ENCODE measurements around the gene DNAJC4.
A peak's percentile ranks its signal among the peaks of the same experiment; 100 is the strongest.

The DNAJC4 gene

DNA sequence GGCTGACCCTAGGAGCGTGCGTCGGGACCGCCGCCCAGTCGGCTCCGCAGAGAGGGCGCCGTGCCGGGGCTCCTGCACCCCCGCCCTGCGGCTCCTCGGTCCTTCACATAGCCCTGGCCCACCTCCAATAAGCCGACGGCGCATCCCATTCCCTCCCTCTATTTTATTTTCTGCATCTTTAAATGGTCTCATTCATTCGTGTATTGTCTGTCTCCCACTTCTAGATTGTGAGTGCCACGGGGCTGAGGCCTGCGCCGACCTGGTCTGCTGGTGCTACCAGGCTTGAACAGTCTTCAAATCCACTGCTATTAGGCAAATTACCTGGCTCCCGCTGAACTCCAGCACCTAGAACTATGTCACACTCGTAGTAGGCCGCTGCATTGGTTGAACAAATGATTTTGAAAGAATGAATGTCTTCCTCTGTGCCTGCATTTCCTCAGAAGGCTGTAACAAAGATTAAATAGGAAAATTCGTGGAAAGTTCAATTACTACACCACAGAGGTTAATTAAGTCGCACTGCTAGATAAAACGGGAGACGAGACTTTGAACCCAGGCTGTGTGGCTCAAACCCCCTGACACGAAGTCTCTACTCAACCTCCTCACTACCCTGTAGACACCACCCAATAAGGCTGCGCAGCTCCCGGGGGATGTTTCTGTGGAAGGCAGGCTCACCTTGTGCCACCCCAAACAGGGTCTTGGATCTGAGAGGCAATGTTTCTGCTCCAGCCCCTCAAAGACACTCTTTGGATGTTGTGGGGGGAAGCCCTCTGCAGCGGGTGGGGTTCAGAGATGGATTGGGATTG is 17.6 kb downstream of the DNAJC4 start:
- DNase-seq, result no peak
- TF ChIP-seq POLR2A (IDR thresholded peaks at IDR 0.05; ENCODE audit: low read length) (no peak), GATA1 (IDR thresholded peaks at IDR 0.05; ENCODE audit: low read depth, low read length) (no peak)

- no peak for TF ChIP-seq GATA1 (IDR thresholded peaks at IDR 0.05; ENCODE audit: low read depth, low read length)
- TF ChIP-seq POLR2A (IDR thresholded peaks at IDR 0.05; ENCODE audit: low read length), result no peak
- no peak for DNase-seq
Measured at GRCh38 chr11:64248578-64248977, 18.2 kb downstream of the DNAJC4 start.

- TF ChIP-seq POLR2A (IDR thresholded peaks at IDR 0.05; ENCODE audit: low read length), result no peak
- no peak for TF ChIP-seq GATA1 (IDR thresholded peaks at IDR 0.05; ENCODE audit: low read depth, low read length)
- no peak for DNase-seq
Measured at GRCh38 chr11:64249038-64249437, 18.7 kb downstream of the DNAJC4 start.

DNA sequence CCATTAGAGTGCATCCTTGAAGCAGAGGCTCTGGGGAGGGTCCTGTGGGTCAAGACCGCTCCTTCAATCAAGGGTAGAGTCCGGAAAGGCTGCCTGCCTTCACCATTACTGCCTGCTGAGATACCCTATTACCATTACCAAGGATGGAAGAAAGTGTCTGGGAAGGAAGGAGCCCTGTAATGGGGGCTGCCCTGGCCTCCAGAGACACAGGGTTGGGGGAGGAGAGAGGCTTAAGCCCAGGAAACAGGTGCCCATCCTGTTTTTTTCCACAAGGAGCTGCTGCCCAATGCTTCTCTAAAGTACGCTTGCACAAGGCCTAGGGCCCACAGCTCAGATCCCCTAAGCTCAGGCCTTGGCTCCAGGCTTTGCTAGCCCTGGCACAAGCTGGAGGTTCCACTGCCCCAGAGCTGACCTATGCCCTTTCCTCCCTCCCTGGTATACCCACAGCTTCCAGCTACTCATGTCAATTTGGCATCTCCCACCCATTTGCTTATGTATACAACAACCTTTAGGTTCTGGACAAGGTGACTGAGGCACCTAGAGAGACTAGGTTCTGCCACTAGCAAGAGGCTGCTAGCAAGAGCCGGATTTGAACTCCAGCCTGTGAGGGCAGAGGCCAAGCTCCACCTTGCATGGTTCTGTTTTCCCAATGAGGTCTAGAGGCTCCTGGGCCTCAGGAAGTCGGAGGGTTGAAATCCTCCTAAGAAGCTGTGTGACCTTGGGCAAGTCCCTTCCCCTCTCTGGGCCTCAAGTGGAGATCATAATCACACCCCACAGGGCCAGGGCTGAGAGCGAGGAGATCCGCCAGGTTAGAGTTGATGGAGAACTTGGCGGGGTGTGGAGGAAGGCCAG is 19.4 kb downstream of the DNAJC4 start:
- TF ChIP-seq POLR2A (IDR thresholded peaks at IDR 0.05; ENCODE audit: low read length) (no peak), GATA1 (IDR thresholded peaks at IDR 0.05; ENCODE audit: low read depth, low read length) (no peak)
- DNase-seq, result peak; percentile 47 to 54

GRCh38 chr11:64250415-64251015 is 20.2 kb downstream of the DNAJC4 start:
- peak in 1 of 2 experiments; percentile 73 for DNase-seq
- TF ChIP-seq GATA1 (IDR thresholded peaks at IDR 0.05; ENCODE audit: low read depth, low read length), result no peak
- no peak for TF ChIP-seq POLR2A (IDR thresholded peaks at IDR 0.05; ENCODE audit: low read length)

DNA sequence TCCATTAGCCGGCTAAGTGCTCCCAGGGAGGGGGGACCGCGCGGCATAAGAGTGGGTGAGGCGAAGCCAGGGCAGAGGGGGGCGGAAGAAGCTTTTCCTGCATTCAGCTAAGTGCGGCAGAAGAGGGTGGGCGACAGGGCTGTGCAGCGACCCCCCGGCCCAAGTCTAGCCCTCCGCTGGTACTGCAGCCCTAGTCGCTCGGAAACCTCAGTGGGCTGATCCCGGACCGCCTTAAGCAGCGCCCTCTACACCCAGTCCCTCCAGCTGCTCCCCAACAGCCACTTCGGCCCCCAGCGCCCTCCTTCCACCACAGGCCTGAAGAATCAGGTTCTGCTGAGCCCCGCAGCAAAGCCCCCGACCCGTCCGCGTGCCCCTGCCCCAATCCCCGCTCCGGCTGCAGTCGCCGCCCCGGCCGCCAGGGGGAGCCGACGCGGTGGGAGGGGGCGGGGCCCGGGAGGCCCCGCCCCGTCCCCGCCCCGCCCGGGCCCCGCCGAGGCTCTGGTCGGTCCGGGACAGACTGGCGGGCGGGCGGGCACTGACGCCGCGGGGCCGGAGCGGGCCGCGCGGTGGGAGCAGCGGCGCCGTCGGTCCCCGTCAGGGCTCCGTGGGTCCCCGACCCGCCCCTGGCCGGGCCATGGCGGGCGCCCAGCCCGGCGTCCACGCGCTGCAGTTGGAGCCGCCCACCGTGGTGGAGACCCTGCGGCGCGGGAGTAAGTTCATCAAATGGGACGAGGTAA is 20.8 kb downstream of the DNAJC4 start, which contains the start of gene PLCB3:
Gene PLCB3, plus strand, starts transcription at position 515 of the 737 bp plus-strand sequence. Its CDS starts 120 bp downstream, at position 635.
- peak; percentile 72 to 85 for DNase-seq
- no peak for TF ChIP-seq GATA1 (IDR thresholded peaks at IDR 0.05; ENCODE audit: low read depth, low read length)
- peak; percentile 53 for TF ChIP-seq POLR2A (IDR thresholded peaks at IDR 0.05; ENCODE audit: low read length)

- TF ChIP-seq GATA1 (IDR thresholded peaks at IDR 0.05; ENCODE audit: low read depth, low read length), result no peak
- peak; percentile 15 for TF ChIP-seq POLR2A (IDR thresholded peaks at IDR 0.05; ENCODE audit: low read length)
- no peak for DNase-seq
Measured at GRCh38 chr11:64251753-64252002, 21.3 kb downstream of the DNAJC4 start.

- DNase-seq, result peak; percentile 46 to 70
- TF ChIP-seq POLR2A (IDR thresholded peaks at IDR 0.05; ENCODE audit: low read length) (no peak), GATA1 (IDR thresholded peaks at IDR 0.05; ENCODE audit: low read depth, low read length) (no peak)
Measured at GRCh38 chr11:64252003-64252872, 21.9 kb downstream of the DNAJC4 start.

DNA sequence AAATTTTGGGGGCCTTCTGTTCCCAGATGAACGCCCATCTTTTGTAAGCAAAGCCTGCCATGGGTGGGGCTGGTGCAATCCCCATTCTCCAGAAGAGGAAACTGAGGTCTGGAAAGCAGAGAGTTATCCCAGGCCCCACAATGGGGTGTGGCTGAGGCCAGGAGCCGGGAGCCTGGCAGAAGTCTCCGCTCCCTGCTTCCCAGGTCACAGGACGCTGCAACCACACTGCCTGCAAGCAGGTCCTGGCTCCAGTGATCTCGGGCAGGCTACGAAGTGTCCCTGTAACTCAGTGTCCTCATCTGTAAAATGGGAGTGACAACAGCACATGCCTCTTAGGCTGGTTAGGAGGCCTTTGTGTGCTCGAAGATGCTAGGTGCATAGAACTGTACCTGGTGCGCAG is 22.7 kb downstream of the DNAJC4 start:
- TF ChIP-seq POLR2A (IDR thresholded peaks at IDR 0.05; ENCODE audit: low read length) (no peak), GATA1 (IDR thresholded peaks at IDR 0.05; ENCODE audit: low read depth, low read length) (no peak)
- DNase-seq, result no peak

DNA sequence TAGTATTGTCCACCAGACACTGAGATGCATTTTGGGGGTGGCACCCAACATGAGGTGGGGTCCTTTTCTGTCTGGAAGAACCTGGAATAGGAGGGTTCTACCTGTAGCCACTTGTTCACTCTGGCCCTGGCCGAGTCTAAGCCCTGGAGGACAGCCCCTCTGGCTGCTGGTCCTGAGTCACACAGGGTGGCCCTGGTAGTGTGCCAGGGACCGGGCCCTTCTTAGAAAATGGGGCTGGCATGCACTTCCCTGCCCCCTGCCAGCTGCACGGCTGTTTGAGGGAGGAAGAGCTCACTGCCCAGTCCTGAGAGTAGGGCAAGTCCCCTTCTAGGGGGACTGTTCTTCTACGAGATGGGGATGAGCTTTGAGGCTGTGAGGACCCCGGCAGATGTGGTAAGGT is 23.1 kb downstream of the DNAJC4 start:
- DNase-seq, result no peak
- TF ChIP-seq GATA1 (IDR thresholded peaks at IDR 0.05; ENCODE audit: low read depth, low read length) (no peak), POLR2A (IDR thresholded peaks at IDR 0.05; ENCODE audit: low read length) (no peak)

- no peak for DNase-seq
- TF ChIP-seq POLR2A (IDR thresholded peaks at IDR 0.05; ENCODE audit: low read length), result no peak
- no peak for TF ChIP-seq GATA1 (IDR thresholded peaks at IDR 0.05; ENCODE audit: low read depth, low read length)
Measured at GRCh38 chr11:64254326-64254725, 24.0 kb downstream of the DNAJC4 start.

GRCh38 chr11:64255135-64256128 is 25.1 kb downstream of the DNAJC4 start:
- TF ChIP-seq POLR2A (IDR thresholded peaks at IDR 0.05; ENCODE audit: low read length), result no peak
- TF ChIP-seq GATA1 (IDR thresholded peaks at IDR 0.05; ENCODE audit: low read depth, low read length), result no peak
- no peak for DNase-seq
